ENCODE measurements around the gene FEM1C.
"Not testable (repeated sequence)": the region's sequence is repeated elsewhere in the genome, so short reads cannot be mapped to it uniquely, and the experiment has no call there.

FEM1C gene

GRCh38 chr5:115479166-115479873, 65.3 kb downstream of the FEM1C start:
- in situ Hi-C loops (cut with MboI; ENCODE audit: low sequenced_read_pairs), result not testable (repeated sequence)

- in situ Hi-C loops (cut with MboI; ENCODE audit: low sequenced_read_pairs), result no loop called here
Observed at GRCh38 chr5:115478281-115478680, 66.3 kb downstream of the FEM1C start.

DNA sequence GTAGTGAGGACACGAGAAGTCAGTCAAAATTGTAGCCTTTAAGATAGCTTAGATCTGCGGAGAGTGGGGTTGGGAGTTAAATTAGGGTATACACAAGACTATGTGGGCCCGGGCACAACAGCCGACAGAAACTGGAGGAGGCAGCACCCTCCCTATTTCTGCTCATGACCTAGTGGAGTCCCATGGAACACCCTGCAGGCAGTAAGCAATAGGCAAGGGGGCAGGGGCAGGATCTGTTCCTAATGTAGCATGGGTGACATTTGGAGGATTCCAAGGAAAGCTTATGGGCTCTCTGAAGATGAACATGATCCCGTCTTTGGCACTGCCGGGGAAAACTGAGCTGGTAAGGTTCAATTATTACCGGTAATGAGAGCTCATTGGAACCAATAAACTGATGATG, 67.0 kb downstream of the FEM1C start:
- in situ Hi-C loops (cut with MboI; ENCODE audit: low sequenced_read_pairs), result no loop called here

DNA sequence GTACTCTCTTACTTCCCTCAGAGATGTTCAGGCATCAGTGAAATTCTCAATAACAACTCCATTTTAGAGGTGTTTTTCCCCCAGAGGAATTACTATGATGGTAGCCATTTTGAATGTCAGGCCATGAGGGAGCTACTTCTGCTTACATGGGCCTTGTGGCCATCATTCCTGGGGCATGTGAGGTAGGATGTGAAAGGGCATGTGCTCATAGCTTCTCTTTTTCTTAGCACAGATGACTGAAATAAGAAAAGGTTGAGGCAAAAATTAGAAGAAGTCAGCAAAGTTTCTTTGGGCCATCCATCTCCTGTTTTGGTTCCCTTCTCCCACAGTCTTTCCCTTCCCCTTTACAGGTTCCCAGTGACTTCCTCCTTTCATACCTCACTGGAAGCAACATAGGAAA, 68.8 kb downstream of the FEM1C start:
- in situ Hi-C loops (cut with MboI; ENCODE audit: low sequenced_read_pairs), result no loop called here

DNA sequence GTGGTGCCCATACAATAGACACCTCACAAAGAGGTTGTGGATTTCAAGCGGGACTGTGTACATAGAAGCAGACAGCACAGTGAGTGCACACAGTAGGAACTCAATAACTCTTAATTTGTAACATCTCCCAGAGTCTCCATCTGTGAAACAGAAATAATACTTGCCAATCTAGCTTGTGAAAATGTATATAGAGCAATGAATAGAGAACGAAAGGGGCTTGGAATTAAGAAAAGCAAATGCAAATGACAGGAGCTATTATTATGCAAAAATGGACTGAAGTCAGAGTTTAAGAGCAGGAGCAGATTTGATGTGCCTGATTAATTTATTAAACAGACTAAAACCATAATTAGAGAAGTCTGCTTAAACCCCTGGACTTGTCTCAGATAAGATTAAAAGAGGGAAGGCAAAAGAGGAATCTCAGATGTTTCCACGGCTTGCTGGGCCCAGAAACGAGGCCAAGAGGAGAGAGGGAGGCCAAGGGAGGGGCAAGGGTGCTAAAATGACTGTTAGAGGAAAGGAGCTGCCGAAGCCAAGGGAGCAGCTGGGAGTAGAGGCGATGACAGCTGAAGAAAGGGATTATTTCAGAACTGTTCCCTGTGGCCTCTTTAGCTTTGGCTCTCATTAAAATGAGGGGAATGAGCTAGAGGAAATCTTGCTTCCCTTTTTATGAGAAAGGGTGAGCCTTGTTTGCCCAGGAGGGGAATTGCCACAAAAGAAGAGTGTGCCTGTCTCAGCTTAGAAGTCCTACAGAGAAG, 72.1 kb downstream of the FEM1C start:
- in situ Hi-C loops (cut with MboI; ENCODE audit: low sequenced_read_pairs), result no loop called here

GRCh38 chr5:115471345-115472063, 73.1 kb downstream of the FEM1C start:
- in situ Hi-C loops (cut with MboI; ENCODE audit: low sequenced_read_pairs), result no loop called here

DNA sequence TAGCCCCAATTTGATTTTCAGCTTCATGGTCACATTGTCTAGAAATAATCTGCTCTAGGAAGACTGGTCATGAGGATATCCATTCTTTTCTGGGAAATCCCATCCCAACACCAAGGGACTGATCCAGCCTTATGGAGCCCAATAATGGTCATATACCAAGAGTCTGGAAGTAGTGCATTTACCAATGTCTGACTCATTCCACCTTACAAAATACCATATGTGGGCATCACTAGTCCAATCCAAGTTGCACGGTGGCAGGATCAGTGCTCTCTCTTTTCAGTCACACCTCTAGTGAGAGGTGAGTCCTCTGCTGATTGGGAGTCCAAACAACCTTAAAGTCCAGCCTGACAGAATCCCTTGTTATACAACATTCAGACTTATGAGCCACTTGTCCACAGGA, 73.7 kb downstream of the FEM1C start:
- in situ Hi-C loops (cut with MboI; ENCODE audit: low sequenced_read_pairs), result no loop called here
